Measurements from ENCODE around the gene NFE2L3. TPM values are rescaled to one million over a fixed set of nuclear protein-coding genes. Genes with fewer than 3 reads are reported as not detected.
"Not testable (repeated sequence)": the region's sequence is repeated elsewhere in the genome, so short reads cannot be mapped to it uniquely, and the experiment has no call there.

Gene NFE2L3
- total and polyA plus RNA-seq, 12 donors: 0.16 to 4.9 (median 0.83) TPM

DNA sequence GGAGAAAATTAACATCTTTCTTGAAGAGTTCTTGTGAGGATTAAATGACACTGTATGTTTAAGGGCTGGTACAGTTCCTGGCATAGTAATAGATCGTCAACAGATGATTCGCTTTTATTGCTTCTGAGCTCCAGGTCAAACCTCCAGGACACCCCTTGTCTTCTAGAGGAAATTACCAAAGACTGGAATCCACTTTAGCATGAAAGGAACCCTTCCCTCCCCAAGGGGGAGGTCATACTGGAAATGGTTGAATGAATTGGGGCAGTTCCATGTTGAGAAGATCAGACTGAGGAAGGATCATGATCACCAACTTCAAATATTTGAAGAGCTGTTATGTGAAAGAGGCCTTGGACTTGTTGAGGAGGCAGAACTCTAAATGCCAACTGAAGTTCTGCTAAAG, 8.9 kb downstream of the NFE2L3 start:
- WGBS, 4 donors: 91 to 100% (median 96%) methylated on average over 2 of the region's 2 CpGs
- TF ChIP-seq CTCF (IDR thresholded peaks at IDR 0.05) (no peak), POLR2A (IDR thresholded peaks at IDR 0.05) (no peak)
- intact Hi-C loops (cut with DNase I): no loop called here
- no peak for DNase-seq
- H3K36me3 ChIP-seq (replicated peaks in 1 of 2): no peaks in the 10 kb centered on the region
- H3K4me1 ChIP-seq (replicated peaks in 1 of 2): no peaks in the 10 kb centered on the region
- no peaks in the 10 kb centered on the region for H3K27me3 ChIP-seq
- H3K4me3 ChIP-seq: no peak overlapping the region
- no peaks in the 10 kb centered on the region for H3K9me3 ChIP-seq (replicated peaks in 1 of 3)
- no peak overlapping the region for H3K27ac ChIP-seq

DNA sequence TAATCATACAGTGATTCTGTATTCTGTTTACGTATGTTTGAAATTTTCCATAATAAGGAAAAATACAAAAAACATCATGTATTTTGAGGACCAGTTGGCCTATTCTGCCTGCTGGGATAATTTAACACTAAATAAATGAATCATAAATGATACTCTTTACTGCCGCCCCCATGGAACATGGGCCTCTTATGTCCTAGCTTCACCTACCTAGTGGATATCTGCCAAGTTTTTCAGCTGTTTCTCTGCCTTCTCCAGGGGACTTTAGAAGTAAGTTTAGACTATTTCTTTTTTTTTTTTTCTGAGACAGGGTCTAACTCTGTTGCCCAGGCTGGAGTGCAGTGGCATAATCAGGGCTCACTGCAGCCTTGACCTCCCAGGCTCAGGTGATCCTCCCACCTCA, 10.4 kb downstream of the NFE2L3 start:
- intact Hi-C loops (cut with DNase I): no loop called here
- Histone ChIP-seq H3K27ac (no peak overlapping the region), H3K4me3 (no peak overlapping the region), H3K27me3 (no peaks in the 10 kb centered on the region), H3K9me3 (replicated peaks in 1 of 3) (no peaks in the 10 kb centered on the region), H3K36me3 (replicated peaks in 1 of 2) (no peaks in the 10 kb centered on the region), H3K4me1 (replicated peaks in 1 of 2) (no peaks in the 10 kb centered on the region)
- no peak for TF ChIP-seq CTCF (IDR thresholded peaks at IDR 0.05)
- no peak for TF ChIP-seq POLR2A (IDR thresholded peaks at IDR 0.05)
- WGBS, 4 donors: 67 to 84% (median 81%) methylated on average over 2 of the region's 2 CpGs
- DNase-seq: no peak

GRCh38 chr7:26163804-26164203, 11.8 kb downstream of the NFE2L3 start:
- H3K4me3 ChIP-seq; H3K27me3 ChIP-seq; intact Hi-C loops (cut with DNase I); H3K4me1 ChIP-seq (replicated peaks in 1 of 2); DNase-seq; H3K27ac ChIP-seq; H3K36me3 ChIP-seq (replicated peaks in 1 of 2); H3K9me3 ChIP-seq (replicated peaks in 1 of 3): not testable (repeated sequence)
- WGBS, 4 donors: 58 to 75% (median 70%) methylated on average over 1 of the region's 1 CpG

DNA sequence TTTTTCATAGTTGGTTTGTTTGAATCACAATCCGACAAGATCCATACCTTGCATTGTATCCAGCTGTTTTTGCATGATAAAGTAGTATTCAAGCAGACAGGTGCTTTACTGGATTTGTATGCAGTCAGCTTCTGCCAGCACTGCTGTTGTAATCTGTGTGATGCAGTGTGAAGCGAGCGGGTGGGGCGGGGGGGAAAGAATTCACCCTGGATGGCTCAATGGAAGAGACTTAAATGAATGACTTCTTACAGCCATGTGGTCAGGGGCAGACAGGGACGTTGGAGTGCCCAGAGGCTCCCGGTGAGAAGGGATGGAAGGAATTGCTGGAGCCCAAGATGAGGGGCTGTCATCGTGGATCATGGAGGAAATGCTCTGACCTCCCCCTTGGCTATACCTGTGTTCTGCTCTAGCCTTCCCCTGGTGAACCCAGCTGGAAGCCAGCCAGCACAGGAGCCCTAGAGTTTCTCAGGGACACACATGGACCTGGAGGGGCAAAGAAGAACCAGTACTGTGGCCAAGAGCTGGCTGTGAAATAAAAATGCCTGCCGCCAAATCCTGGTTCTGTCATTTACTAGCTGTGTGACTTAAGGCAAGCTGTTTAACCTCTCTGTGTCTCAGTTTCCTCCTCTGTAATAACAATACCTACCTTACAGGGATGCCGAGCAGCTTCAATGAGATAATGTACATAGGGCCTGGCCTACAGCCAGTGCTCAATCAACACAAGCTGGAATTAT, 14.1 kb downstream of the NFE2L3 start:
- DNase-seq: no peak
- intact Hi-C loops (cut with DNase I): no loop called here
- TF ChIP-seq CTCF (IDR thresholded peaks at IDR 0.05): no peak
- no peak for TF ChIP-seq POLR2A (IDR thresholded peaks at IDR 0.05)
- 74 to 81% (median 77%) methylated on average over 8 to 9 of the region's 9 CpGs for WGBS, 4 donors
- Histone ChIP-seq H3K36me3 (replicated peaks in 1 of 2) (no peaks in the 10 kb centered on the region), H3K27me3 (no peaks in the 10 kb centered on the region), H3K9me3 (replicated peaks in 1 of 3) (no peaks in the 10 kb centered on the region), H3K4me1 (replicated peaks in 1 of 2) (no peaks in the 10 kb centered on the region), H3K4me3 (no peak overlapping the region), H3K27ac (no peak overlapping the region)

DNA sequence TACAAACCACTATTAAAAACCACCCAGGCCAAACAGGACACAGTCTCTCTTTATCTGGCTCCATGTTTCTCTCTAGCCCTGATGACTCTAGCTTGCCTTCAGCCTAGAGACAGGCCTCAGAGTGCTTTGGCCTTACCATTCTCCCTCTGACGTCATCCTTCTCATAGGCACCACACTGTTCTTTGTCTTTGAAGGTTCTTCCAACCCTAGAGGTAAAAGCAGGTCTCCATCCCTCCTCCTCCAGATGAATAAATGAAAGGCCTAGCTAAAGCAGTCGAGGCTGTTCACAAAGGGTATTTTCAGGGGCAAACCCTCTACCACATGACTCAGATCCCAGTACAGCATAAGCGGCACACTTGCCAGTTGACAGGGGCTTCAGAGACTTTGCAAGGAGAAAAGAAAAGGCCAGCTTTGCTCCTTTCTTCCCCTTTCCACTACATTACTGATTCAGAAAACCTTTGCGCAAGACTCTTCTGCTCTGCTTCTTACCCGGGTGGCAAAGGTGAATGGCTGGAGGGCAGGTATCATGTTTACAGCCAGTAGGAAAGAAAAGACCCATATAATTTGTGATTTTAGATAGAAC, 14.8 kb downstream of the NFE2L3 start:
- no peak overlapping the region for H3K4me3 ChIP-seq
- no peak for DNase-seq
- WGBS, 4 donors: 81 to 88% (median 84%) methylated on average over 5 of the region's 5 CpGs
- H3K4me1 ChIP-seq (replicated peaks in 1 of 2): no peaks in the 10 kb centered on the region
- TF ChIP-seq CTCF (IDR thresholded peaks at IDR 0.05): no peak
- no peak for TF ChIP-seq POLR2A (IDR thresholded peaks at IDR 0.05)
- no peaks in the 10 kb centered on the region for H3K36me3 ChIP-seq (replicated peaks in 1 of 2)
- no peaks in the 10 kb centered on the region for H3K9me3 ChIP-seq (replicated peaks in 1 of 3)
- intact Hi-C loops (cut with DNase I): no loop called here
- H3K27ac ChIP-seq: no peak overlapping the region
- H3K27me3 ChIP-seq: no peaks in the 10 kb centered on the region
